ENCODE measurements around the gene YWHAB. TPM values are rescaled to one million over a fixed set of nuclear protein-coding genes. Genes with fewer than 3 reads are reported as not detected.

The YWHAB gene
- total RNA-seq, 2 donors from 2014 or later = 183 to 193 TPM

- WGBS, 2 experiments (ENCODE audit: insufficient coverage in 1 of 2, insufficient read length in 1 of 2) = 92 to 94% methylated on average over 5 of the region's 5 CpGs
- Histone ChIP-seq H3K4me1 (ENCODE audit: control insufficient read depth, insufficient read depth, low read length) (no peaks in the 10 kb centered on the region), H3K9me3 (ENCODE audit: control insufficient read depth, low read length) (no peaks in the 10 kb centered on the region), H3K36me3 (ENCODE audit: control insufficient read depth, insufficient read depth, low read length) (peaks cover 97% of the 10 kb centered on the region), H3K27ac (ENCODE audit: low read depth, low read length) (no peak overlapping the region), H3K4me3 (ENCODE audit: low read length) (no peak overlapping the region), H3K27me3 (ENCODE audit: control insufficient read depth, insufficient read depth, low read length, poor library complexity, severe bottlenecking) (no peaks in the 10 kb centered on the region), H3K9ac (ENCODE audit: extremely low read depth, low read length, poor library complexity, severe bottlenecking) (no peak overlapping the region)
- peaks cover 81% of the 10 kb centered on the region for H3K36me3 Mint-ChIP-seq (ENCODE audit: low read depth)
- H3K4me3 Mint-ChIP-seq = no peak overlapping the region
- H3K9me3 Mint-ChIP-seq = no peaks in the 10 kb centered on the region
- H3K27me3 Mint-ChIP-seq (ENCODE audit: insufficient read depth) = no peaks in the 10 kb centered on the region
- H3K27ac Mint-ChIP-seq = no peak overlapping the region
- DNase-seq = no peak
- no peaks in the 10 kb centered on the region for H3K4me1 Mint-ChIP-seq
- no peak for TF ChIP-seq CTCF (conservative IDR thresholded peaks at IDR 0.05)
Observed at GRCh38 chr20:44948107-44948506, 62.6 kb downstream of the YWHAB start.

GRCh38 chr20:44948513-44948912 is 63.0 kb downstream of the YWHAB start:
- H3K4me1 Mint-ChIP-seq = peaks cover 1% of the 10 kb centered on the region
- 81 to 98% methylated on average over 2 of the region's 2 CpGs for whole genome bisulfite sequencing, 2 experiments (ENCODE audit: insufficient coverage in 1 of 2, insufficient read length in 1 of 2)

GRCh38 chr20:44950368-44950767 is 64.9 kb downstream of the YWHAB start:
- Mint-ChIP-seq H3K27me3 (ENCODE audit: insufficient read depth) (no peaks in the 10 kb centered on the region), H3K4me1 (peaks cover 16% of the 10 kb centered on the region), H3K9me3 (no peaks in the 10 kb centered on the region), H3K27ac (no peak overlapping the region), H3K36me3 (ENCODE audit: low read depth) (peaks cover 89% of the 10 kb centered on the region), H3K4me3 (no peak overlapping the region)
- Histone ChIP-seq H3K27ac (ENCODE audit: low read depth, low read length) (no peak overlapping the region), H3K4me3 (ENCODE audit: low read length) (no peak overlapping the region), H3K27me3 (ENCODE audit: control insufficient read depth, insufficient read depth, low read length, poor library complexity, severe bottlenecking) (no peaks in the 10 kb centered on the region), H3K36me3 (ENCODE audit: control insufficient read depth, insufficient read depth, low read length) (peaks cover 97% of the 10 kb centered on the region), H3K9me3 (ENCODE audit: control insufficient read depth, low read length) (no peaks in the 10 kb centered on the region), H3K9ac (ENCODE audit: extremely low read depth, low read length, poor library complexity, severe bottlenecking) (no peak overlapping the region), H3K4me1 (ENCODE audit: control insufficient read depth, insufficient read depth, low read length) (peaks cover 12% of the 10 kb centered on the region)
- 96 to 100% methylated on average over 1 of the region's 1 CpG for WGBS, 2 experiments (ENCODE audit: insufficient coverage in 1 of 2, insufficient read length in 1 of 2)
- no peak for TF ChIP-seq CTCF (conservative IDR thresholded peaks at IDR 0.05)
- DNase-seq = no peak

More at GRCh38 chr20:44948513-44948912, 63.0 kb downstream of the YWHAB start:
- H3K27me3 ChIP-seq (ENCODE audit: control insufficient read depth, insufficient read depth, low read length, poor library complexity, severe bottlenecking) = no peaks in the 10 kb centered on the region
- no peak for TF ChIP-seq CTCF (conservative IDR thresholded peaks at IDR 0.05)
- no peaks in the 10 kb centered on the region for H3K9me3 Mint-ChIP-seq
- H3K4me1 ChIP-seq (ENCODE audit: control insufficient read depth, insufficient read depth, low read length) = no peaks in the 10 kb centered on the region
- H3K4me3 ChIP-seq (ENCODE audit: low read length) = no peak overlapping the region
- no peak overlapping the region for H3K27ac ChIP-seq (ENCODE audit: low read depth, low read length)
- no peak overlapping the region for H3K27ac Mint-ChIP-seq
- H3K9ac ChIP-seq (ENCODE audit: extremely low read depth, low read length, poor library complexity, severe bottlenecking) = no peak overlapping the region
- peaks cover 82% of the 10 kb centered on the region for H3K36me3 Mint-ChIP-seq (ENCODE audit: low read depth)
- H3K36me3 ChIP-seq (ENCODE audit: control insufficient read depth, insufficient read depth, low read length) = peaks cover 97% of the 10 kb centered on the region
- no peaks in the 10 kb centered on the region for H3K9me3 ChIP-seq (ENCODE audit: control insufficient read depth, low read length)
- no peak for DNase-seq
- H3K4me3 Mint-ChIP-seq = no peak overlapping the region
- no peaks in the 10 kb centered on the region for H3K27me3 Mint-ChIP-seq (ENCODE audit: insufficient read depth)

All from endodermal cell (in vitro differentiated cells).